Heart left ventricle (tissue), 16 donors: ENCODE measurements around the gene TEKTIP1. TPM values are rescaled to one million over a fixed set of nuclear protein-coding genes. Genes with fewer than 3 reads are reported as not detected.

Experiments
- ATAC-seq, 4 donors: fragments of 200-7000 bp; cut with Tn5 transposase; one replicate each; pipeline ENCODE4 v1.9.1; 2020 to 2022; ENCODE audit warnings: moderate library complexity in 4 of 4, mild to moderate bottlenecking in 3 of 4, moderate number of reproducible peaks in 1 of 4
- DNase-seq, 5 donors: peaks; one replicate each; pipeline ENCODE4 v3.0.0-alpha.2; 2020
- H3K27ac ChIP-seq, 12 donors: fragments of 200-600 bp; sonication (generic) in 4 of 12; one replicate each; pipeline versions ENCODE4 v1.5.0 to v1.8.0; 2016 to 2022; ENCODE audit warnings: mild to moderate bottlenecking in 2 of 12
- H3K27me3 ChIP-seq, 9 donors: fragments of 200-600 bp; sonication (generic) in 2 of 9; one replicate each; pipeline versions ENCODE4 v1.5.1 to v1.8.0; 2016 to 2022; ENCODE audit warnings: mild to moderate bottlenecking in 3 of 9
- H3K36me3 ChIP-seq, 9 donors: fragments of 200-600 bp; sonication (generic) in 2 of 9; one replicate each; pipeline versions ENCODE4 v1.5.0 to v1.8.0; 2018 to 2022; ENCODE audit warnings: mild to moderate bottlenecking in 2 of 9
- H3K4me1 ChIP-seq, 12 donors: fragments of 200-600 bp; sonication (generic) in 4 of 12; one replicate each; pipeline versions ENCODE4 v1.5.0 to v1.8.0; 2016 to 2022; ENCODE audit warnings: mild to moderate bottlenecking in 3 of 12
- H3K4me3 ChIP-seq, 12 donors: fragments of 200-600 bp; sonication (generic) in 4 of 12; one replicate each; pipeline versions ENCODE4 v1.5.0 to v1.8.0; 2017 to 2022; ENCODE audit warnings: mild to moderate bottlenecking in 9 of 12, moderate library complexity in 4 of 12
- H3K9me3 ChIP-seq, 12 donors: fragments of 200-600 bp; sonication (generic) in 4 of 12; one replicate each; pipeline versions ENCODE4 v1.5.0 to v1.8.0; 2016 to 2022; ENCODE audit warnings: mild to moderate bottlenecking in 1 of 12
- CTCF ChIP-seq, 12 donors: fragments of 200-600 bp; sonication (generic) in 4 of 12; IDR thresholded peaks; one replicate each; pipeline versions ENCODE4 v1.5.0 to v1.8.0; 2018 to 2022; ENCODE audit warnings: antibody characterized with exemption in 12 of 12, mild to moderate bottlenecking in 5 of 12
- POLR2A ChIP-seq, 2 donors: fragments of 450-650 bp; IDR thresholded peaks; one replicate each; pipeline ENCODE4 v1.6.1; 2017; ENCODE audit warnings: antibody characterized with exemption in 2 of 2, mild to moderate bottlenecking in 2 of 2, moderate library complexity in 2 of 2
- WGBS, 4 donors: extraction: QIAGEN DNeasy Blood & Tissue Kit in 2 of 4; methylation state at CpG; one replicate each; pipeline versions ENCODE4 v1.1.5 to v1.1.7; 2013 to 2018; 5-methylcytosine and 5-hydroxymethylcytosine counted together
- intact Hi-C, 10 donors: fragments of 100-400 bp; cut with DNase I; formaldehyde crosslinking; loops; one replicate each; pipeline versions ENCODE4 v1.11.1 to v1.14.2; 2022
- polyA plus RNA-seq, 2 donors: library from polyadenylated mRNA; stranded (reverse); fragments of 200-250 nt; gene quantifications; one replicate each; pipeline ENCODE4 v1.2.3, GENCODE V29; 2013
- total RNA-seq, 9 donors: library from RNA; depleted of rRNA in 2 of 9; stranded (reverse); fragments of >200 nt in 2 of 9; fragmentation: NEBNext Ultra II Directional in 3 of 9; extraction: Animal tissue kit (Norgen Biotek cat#: 25700) in 3 of 9; gene quantifications; one replicate each; pipeline versions ENCODE4 v1.1.0 to v1.2.4, GENCODE V29; 2016 to 2023
- donor health status: ischemic (EF 13 %, LVEDD 7.1; RV severe dilation, severe dysfunction).
- donor health status: healthy with polysubstance abuse.
- donor health status: DM: no; HTN: yes; CAD: no.
- donor health status: DM: no; HTN: no; CAD: no.
- donor health status: ischemic (EF 25% LVEDD 6.9; RV normal size, moderate dysfunction).
- donor health status: ischemic (EF 25% LVEDD 5.7; RV mildly dilated, moderate dysfunction).
- donor health status: healthy.
- donor health status: DM: yes; HTN: yes; CAD: no.
- donor health status: ischemic (EF 35%, LVEDD 5.7; RV mildly dilated, moderate dysfunction).
- donor health status: nonischemic (EF 11% LVEDD 7.7; RV severe dilation, severe dysfunction).
- donor health status: DM: yes; HTN: yes; CAD: no.
- donor health status: PGD.
- donor health status: ischemic (EF 29% LVEDD 5.4; RV normal size, mild dysfunction).
- donor health status: nonischemic (EF 23%, LVEDD 6.1; RV moderate dilation, normal function).

Gene TEKTIP1
- total and polyA plus RNA-seq, 11 donors: 0.63 to 1.8 (median 0.93) TPM; not detected in 5

GRCh38 chr19:3547767-3548282 lies 8.9 kb downstream of the TEKTIP1 start:
- Histone ChIP-seq H3K27ac (no peak overlapping the region), H3K4me1 (peaks cover 0 to 20% (median 1%) of the 10 kb centered on the region in 12 donors), H3K27me3 (no peaks in the 10 kb centered on the region), H3K9me3 (no peaks in the 10 kb centered on the region), H3K4me3 (no peak overlapping the region), H3K36me3 (peaks cover 0 to 69% (median 11%) of the 10 kb centered on the region in 9 donors)
- no peak for ATAC-seq
- 89 to 90% (median 89%) methylated on average over 24 to 36 of the region's 36 CpGs for WGBS, 4 donors
- TF ChIP-seq POLR2A (IDR thresholded peaks at IDR 0.05) (no peak), CTCF (IDR thresholded peaks at IDR 0.05) (peak in 2 of 12 donors; percentile 3)
- intact Hi-C loops: loop anchor here in 5 of 10 donors (5.0 to 10.0 kb wide), 3 partner anchors 69 to 159 kb away; partner anchors contain the start of genes TJP3 (in 2 of the 5) and PIP5K1C (in 1 of the 5)
- DNase-seq: no peak

GRCh38 chr19:3548606-3549005 lies 9.6 kb downstream of the TEKTIP1 start:
- intact Hi-C loops: loop anchor here in 5 of 10 donors (5.0 to 10.0 kb wide), 3 partner anchors 69 to 159 kb away; partner anchors contain the start of genes TJP3 (in 2 of the 5) and PIP5K1C (in 1 of the 5)

GRCh38 chr19:3549816-3550215 lies 10.8 kb downstream of the TEKTIP1 start:
- intact Hi-C loops: loop anchor here in 6 of 10 donors (5.0 to 10.0 kb wide), 5 partner anchors 65 to 165 kb away; partner anchors contain the start of genes TJP3 (in 2 of the 6) and PIP5K1C (in 1 of the 6)
- TF ChIP-seq CTCF (IDR thresholded peaks at IDR 0.05): no peak
- TF ChIP-seq POLR2A (IDR thresholded peaks at IDR 0.05): no peak
- H3K27me3 ChIP-seq: no peaks in the 10 kb centered on the region

More at GRCh38 chr19:3548606-3549005, 9.6 kb downstream of the TEKTIP1 start:
- H3K27me3 ChIP-seq: no peaks in the 10 kb centered on the region
- peaks cover 0 to 62% (median 11%) of the 10 kb centered on the region in 9 donors for H3K36me3 ChIP-seq
- H3K4me3 ChIP-seq: no peak overlapping the region
- no peak for TF ChIP-seq POLR2A (IDR thresholded peaks at IDR 0.05)
- no peak for TF ChIP-seq CTCF (IDR thresholded peaks at IDR 0.05)
- H3K4me1 ChIP-seq: peaks cover 0 to 28% (median 4%) of the 10 kb centered on the region in 12 donors
- 81 to 96% (median 88%) methylated on average over 8 to 14 of the region's 14 CpGs for WGBS, 4 donors
- no peaks in the 10 kb centered on the region for H3K9me3 ChIP-seq
- no peak overlapping the region for H3K27ac ChIP-seq
- ATAC-seq (no peak), DNase-seq (no peak)

GRCh38 chr19:3550947-3551791 lies 12.2 kb downstream of the TEKTIP1 start:
- H3K4me1 ChIP-seq: peaks cover 0 to 54% (median 21%) of the 10 kb centered on the region in 12 donors
- TF ChIP-seq CTCF (IDR thresholded peaks at IDR 0.05): no peak
- TF ChIP-seq POLR2A (IDR thresholded peaks at IDR 0.05): no peak
- no peak overlapping the region for H3K4me3 ChIP-seq
- intact Hi-C loops: loop anchor here in 2 of 10 donors (10.0 kb wide), 2 partner anchors 64 to 164 kb away; no protein-coding TSS in a partner anchor
- H3K36me3 ChIP-seq: peaks cover 0 to 41% (median 4%) of the 10 kb centered on the region in 9 donors
- DNase-seq: no peak
- WGBS, 4 donors: 90 to 95% (median 93%) methylated on average over 26 to 34 of the region's 34 CpGs
- ATAC-seq: no peak
- H3K27me3 ChIP-seq: no peaks in the 10 kb centered on the region
- H3K27ac ChIP-seq: no peak overlapping the region
- H3K9me3 ChIP-seq: no peaks in the 10 kb centered on the region

More at GRCh38 chr19:3549816-3550215, 10.8 kb downstream of the TEKTIP1 start:
- Histone ChIP-seq H3K36me3 (peaks cover 0 to 51% (median 11%) of the 10 kb centered on the region in 9 donors), H3K9me3 (no peaks in the 10 kb centered on the region), H3K4me3 (no peak overlapping the region), H3K4me1 (peaks cover 0 to 40% (median 12%) of the 10 kb centered on the region in 12 donors), H3K27ac (no peak overlapping the region)
- peak in 1 of 5 donors; percentile 17 for DNase-seq
- 78 to 90% (median 88%) methylated on average over 8 to 10 of the region's 10 CpGs for whole genome bisulfite sequencing, 4 donors
- ATAC-seq: no peak
